Measurements from ENCODE around the gene GBGT1. TPM values are rescaled to one million over a fixed set of nuclear protein-coding genes. Genes with fewer than 3 reads are reported as not detected.

Gene GBGT1
- total RNA-seq, 1 experiment from 2014 or later, result 16.5 TPM

GRCh38 chr9:133195029-133195428, 31.3 kb upstream of the GBGT1 start:
- TF ChIP-seq ZSCAN18 (CRISPR knock-in tag; IDR thresholded peaks at IDR 0.05) (no peak), SMAD4 (CRISPR knock-in tag; IDR thresholded peaks at IDR 0.05) (no peak), ZNF423 (CRISPR knock-in tag; IDR thresholded peaks at IDR 0.05) (no peak), PRDM15 (CRISPR knock-in tag; IDR thresholded peaks at IDR 0.05) (no peak), AR (CRISPR knock-in tag; IDR thresholded peaks at IDR 0.05) (no peak), CBFB (CRISPR knock-in tag; IDR thresholded peaks at IDR 0.05; ENCODE audit: low read depth) (no peak), FOXP1 (CRISPR knock-in tag; IDR thresholded peaks at IDR 0.05; ENCODE audit: borderline replicate concordance) (no peak), ZBTB21 (CRISPR knock-in tag; IDR thresholded peaks at IDR 0.05; ENCODE audit: borderline replicate concordance) (no peak), TEAD4 (CRISPR knock-in tag; IDR thresholded peaks at IDR 0.05) (no peak), E2F1 (CRISPR knock-in tag; IDR thresholded peaks at IDR 0.05) (no peak), ZNF121 (CRISPR knock-in tag; IDR thresholded peaks at IDR 0.05) (no peak), E2F4 (CRISPR knock-in tag; IDR thresholded peaks at IDR 0.05; ENCODE audit: borderline replicate concordance, low read depth) (no peak), SOX15 (CRISPR knock-in tag; IDR thresholded peaks at IDR 0.05) (no peak), ZBTB43 (CRISPR knock-in tag; IDR thresholded peaks at IDR 0.05) (no peak), FOXP4 (CRISPR knock-in tag; IDR thresholded peaks at IDR 0.05) (no peak), ZNF396 (CRISPR knock-in tag; IDR thresholded peaks at IDR 0.05; ENCODE audit: borderline replicate concordance) (no peak), GABPB1 (CRISPR knock-in tag; IDR thresholded peaks at IDR 0.05) (no peak), ZNF232 (CRISPR knock-in tag; IDR thresholded peaks at IDR 0.05) (no peak), ATF2 (CRISPR knock-in tag; IDR thresholded peaks at IDR 0.05; ENCODE audit: borderline replicate concordance, low read depth) (no peak), ATF6 (CRISPR knock-in tag; IDR thresholded peaks at IDR 0.05) (no peak)
- no peak overlapping the region for H3K27ac Mint-ChIP-seq
- H3K9me3 Mint-ChIP-seq, result peaks cover 11% of the 10 kb centered on the region
- no peaks in the 10 kb centered on the region; the same call in 1 of the 2 replicates for H3K4me1 Mint-ChIP-seq
- H3K27me3 Mint-ChIP-seq (ENCODE audit: low read depth), result peaks cover 43% of the 10 kb centered on the region
- CTCF ChIA-PET, result interaction anchor here (0.7 kb wide), 1 partner anchor 147 kb away, joined by 4 read pairs; no protein-coding TSS in a partner anchor
- ATAC-seq, result no peak
- no peak for DNase-seq (ENCODE audit: low spot score)
- H3K36me3 Mint-ChIP-seq, result no peaks in the 10 kb centered on the region
- POLR2A ChIA-PET, result no interaction called here
- H3K4me3 Mint-ChIP-seq, result no peak overlapping the region

Data from WTC11 (cell line).